K562 (cell line): ENCODE measurements around the gene EEFSEC. TPM values are rescaled to one million over a fixed set of nuclear protein-coding genes. Genes with fewer than 3 reads are reported as not detected.

Experiments used
- ATAC-seq: fragments of 200-7000 bp; cut with Tn5 transposase; 3 replicates; pipeline ENCODE4 v1.9.1; 2020; ENCODE audit warnings: moderate library complexity
- BruUV-seq: library from RNA; stranded (reverse); fragments of 400-500 nt; replicated peaks from 2 replicates; lab custom pipeline; 2021; lab: Mats Ljungman, UMichigan
- CTCF ChIA-PET: fragments of 300-600 bp; formaldehyde crosslinking; extraction: SDS; loops from one replicate; lab custom pipeline; 2021; ENCODE audit warnings: low intra/inter-chr PET ratio; lab: Yijun Ruan, JAX
- POLR2A ChIA-PET: fragments of 300-600, 350-650 bp; sonication (Branson Sonifier 250); formaldehyde crosslinking; extraction: SDS; loops from one replicate; lab custom pipeline; 2021; ENCODE audit warnings: antibody characterized with exemption, inconsistent platforms; lab: Yijun Ruan, JAX
- DNase-seq, 4 experiments: peaks; one replicate each; pipeline versions ENCODE4 v3.0.0 to v3.0.0-alpha.2; 2011 to 2018; ENCODE audit warnings: low spot score in 3 of 4, mixed read lengths in 3 of 4; ENCODE audit errors: extremely low read depth in 1 of 4
- FAIRE-seq: peaks from 2 replicates; lab custom pipeline; 2011; peaks lifted over from hg19 to GRCh38; lab: Jason Lieb, UNC
- H2AFZ ChIP-seq: 2 replicates; pipeline ENCODE4 v1.6.0; 2011; ENCODE audit warnings: low read depth, low read length, control low read depth, inconsistent platforms
- H3K27ac ChIP-seq: fragments of 200-600 bp; 3 replicates; pipeline ENCODE4 v1.8.0; 2011; ENCODE audit warnings: low read depth, mild to moderate bottlenecking, control low read depth, inconsistent platforms, low read length, moderate library complexity, mixed read lengths; ENCODE audit errors: extremely low read depth
- H3K27me3 ChIP-seq, 2 experiments: fragments of 300-600 bp in 1 of 2; 2 replicates in 1 of 2; 3 replicates in 1 of 2; pipeline versions ENCODE4 v1.6.0 to v1.8.0; 2011; ENCODE audit warnings: inconsistent platforms in 2 of 2, low read length in 2 of 2, mild to moderate bottlenecking in 1 of 2, mixed read lengths in 1 of 2, moderate library complexity in 1 of 2; ENCODE audit not compliant: control insufficient read depth in 2 of 2, insufficient read depth in 2 of 2
- H3K36me3 ChIP-seq: fragments of 300-600 bp; 3 replicates; pipeline ENCODE4 v1.8.0; 2011; ENCODE audit warnings: mild to moderate bottlenecking, low read length, inconsistent platforms; ENCODE audit not compliant: control insufficient read depth, insufficient read depth
- H3K4me1 ChIP-seq, 2 experiments: fragments of 200-600 bp in 1 of 2; replicated peaks in 1 of 2; 2 replicates in 1 of 2; 3 replicates in 1 of 2; pipeline versions ENCODE4 v1.5.1 to v1.8.0; 2011; ENCODE audit warnings: inconsistent platforms in 2 of 2, low read length in 2 of 2, mild to moderate bottlenecking in 1 of 2, mixed read lengths in 1 of 2, moderate library complexity in 1 of 2; ENCODE audit not compliant: control insufficient read depth in 2 of 2, insufficient read depth in 2 of 2
- H3K4me2 ChIP-seq: 2 replicates; pipeline ENCODE4 v1.6.1; 2011; ENCODE audit warnings: low read length, control low read depth, inconsistent platforms, mixed read lengths; ENCODE audit not compliant: insufficient read depth
- H3K4me3 ChIP-seq: fragments of 200-600 bp; sonication (generic), shearing (Covaris generic); 2 replicates; pipeline ENCODE4 v1.5.1; 2016; ENCODE audit warnings: control low read depth, inconsistent platforms
- H3K79me2 ChIP-seq: fragments of 200-600 bp; 3 replicates; pipeline ENCODE4 v1.8.0; 2011; ENCODE audit warnings: low read length, inconsistent platforms; ENCODE audit not compliant: control insufficient read depth, insufficient read depth
- H3K9ac ChIP-seq, 2 experiments: 2 replicates each; pipeline versions ENCODE4 v1.6.0 to v1.6.1; 2011; ENCODE audit warnings: low read depth in 2 of 2, low read length in 2 of 2, control low read depth in 1 of 2, inconsistent platforms in 1 of 2, mild to moderate bottlenecking in 1 of 2, mixed read lengths in 1 of 2; ENCODE audit not compliant: insufficient read depth in 1 of 2
- H3K9me1 ChIP-seq: one replicate; pipeline ENCODE4 v1.6.0; 2011; ENCODE audit warnings: inconsistent platforms, mild to moderate bottlenecking, low read length, moderate library complexity; ENCODE audit not compliant: control insufficient read depth, insufficient read depth
- H3K9me3 ChIP-seq: replicated peaks from 2 replicates; pipeline ENCODE4 v1.5.1; 2011; ENCODE audit warnings: low read depth, low read length, inconsistent platforms; ENCODE audit not compliant: control insufficient read depth, insufficient read depth
- H4K20me1 ChIP-seq: replicated peaks from 2 replicates; pipeline ENCODE4 v1.6.1; 2011; ENCODE audit warnings: low read length, inconsistent platforms, mixed read lengths; ENCODE audit not compliant: control insufficient read depth, insufficient read depth
- NBN ChIP-seq: fragments of 450-650 bp; IDR thresholded peaks from 2 replicates; pipeline ENCODE4 v1.6.1; 2016; ENCODE audit warnings: low read depth, mild to moderate bottlenecking
- NFIC ChIP-seq: fragments of 450-650 bp; IDR thresholded peaks from 2 replicates; pipeline ENCODE4 v1.6.1; 2017; ENCODE audit warnings: mild to moderate bottlenecking, inconsistent platforms
- WGBS: fragments of 100-300 bp; shearing (Covaris generic); methylation state at CpG from one replicate; pipeline ENCODE4 v1.1.6; 2016; ENCODE audit warnings: low coverage, mixed read lengths; ENCODE audit not compliant: insufficient coverage; ENCODE audit errors: missing lambda C conversion rate; 5-methylcytosine and 5-hydroxymethylcytosine counted together
- in situ Hi-C: fragments of 300-500 bp; cut with MboI; formaldehyde crosslinking; loops from 4 replicates; pipeline ENCODE4 v1.15.0; 2018; ENCODE audit warnings: inconsistent platforms, mixed read lengths
- intact Hi-C: fragments of 100-400 bp; cut with micrococcal nuclease; formaldehyde crosslinking; loops from 2 replicates; pipeline ENCODE4 v1.14.2; 2022
- polyA plus RNA-seq, 8 experiments: library from polyadenylated mRNA; depleted of rRNA in 4 of 8; stranded (reverse) in 5 of 8; unstranded in 3 of 8; fragments of >200 nt; fragmentation: Nextera tagmentation in 2 of 8; fragmentation: Illumina TruSeq in 1 of 8; extraction: Ambion mirVana in 2 of 8; extraction: Trizol in 1 of 8; gene quantifications; 2 replicates each; pipeline versions ENCODE4 v1.2.1 to v1.2.3, GENCODE V29; 2011 to 2014; ENCODE audit warnings: inconsistent platforms in 1 of 8, missing spikeins in 1 of 8
- total RNA-seq, 7 experiments: library from RNA; depleted of rRNA in 6 of 7; stranded (reverse); fragments of >200 nt in 6 of 7; fragmentation: Illumina TruSeq in 2 of 7; extraction: Trizol in 2 of 7; gene quantifications; 2 replicates each; pipeline versions ENCODE4 v1.2.1 to v1.2.3, GENCODE V29; 2011 to 2021; ENCODE audit warnings: low replicate concordance in 1 of 7
- TF ChIP-seq, protein P1 (sequence below): fragments of 450-650 bp; IDR thresholded peaks from 2 replicates; pipeline ENCODE4 v1.6.1; 2016; ENCODE audit warnings: mild to moderate bottlenecking, moderate library complexity
- TF ChIP-seq, protein P2 (sequence below): fragments of 450-650 bp; formaldehyde crosslinking; IDR thresholded peaks from 2 replicates; pipeline ENCODE4 v1.4.0; 2022; ENCODE audit warnings: mild to moderate bottlenecking, moderate library complexity
- TF ChIP-seq, protein P3 (sequence below): fragments of 250-450 bp; sonication (Bioruptor Pico); IDR thresholded peaks from 2 replicates; pipeline ENCODE4 v1.5.0; 2020; ENCODE audit warnings: mild to moderate bottlenecking, borderline replicate concordance

EEFSEC gene
- total and polyA plus RNA-seq, 9 of the 15 experiments (the other 6 are each of a cell fraction or from before 2014, with no cell fraction given) = 0.35 to 11.8 (median 7.7) TPM

DNA sequence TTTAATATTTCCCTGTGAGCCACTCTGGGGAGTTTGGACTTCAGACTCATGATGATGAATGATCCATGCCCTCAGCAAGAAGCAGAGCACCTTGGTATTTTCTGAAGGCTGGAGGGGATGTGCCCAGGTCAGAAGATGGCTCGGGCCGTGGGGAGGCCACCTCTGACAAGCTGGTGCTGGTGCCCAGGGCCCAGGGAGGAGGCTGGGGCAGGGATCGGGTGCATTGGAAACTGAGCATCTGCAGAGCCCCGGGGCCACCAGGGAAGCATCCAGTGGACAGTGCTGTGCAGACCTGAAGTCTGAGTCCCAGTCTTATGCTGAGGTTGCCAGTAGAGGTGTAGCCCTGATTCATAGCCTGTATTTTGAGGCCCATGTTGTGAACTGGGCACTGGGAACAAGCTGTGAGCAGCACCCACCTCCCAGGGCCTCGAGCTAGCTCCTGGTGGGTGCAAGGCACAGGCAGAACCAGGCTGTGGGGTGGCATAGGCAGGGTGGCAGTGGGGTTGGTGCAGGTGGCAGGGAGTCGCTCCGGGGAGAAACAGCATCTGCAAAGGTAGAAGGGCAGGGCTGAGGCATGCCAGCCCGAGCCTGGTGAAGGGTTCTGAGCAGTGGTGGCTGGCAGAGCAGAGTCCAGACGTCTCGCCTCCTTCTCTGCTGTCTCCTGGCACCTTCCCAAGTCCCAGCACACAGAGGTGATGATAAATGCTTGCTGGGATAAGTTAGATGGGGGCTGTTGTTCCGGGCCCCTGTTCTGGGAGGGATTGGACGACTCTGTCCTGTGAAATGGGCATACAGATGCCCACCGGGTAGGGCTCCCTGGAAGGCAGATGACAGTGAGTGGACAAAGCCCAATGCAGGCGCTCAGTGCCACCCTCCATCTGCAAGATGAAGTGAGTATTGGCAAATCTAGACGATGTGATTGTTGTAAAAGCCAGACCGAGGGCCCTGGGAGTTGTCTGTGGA lies 302.8 kb downstream of the EEFSEC start:
- Histone ChIP-seq H3K79me2 (no peaks in the 10 kb centered on the region), H3K4me3 (no peak overlapping the region), H2AFZ (no peak overlapping the region), H3K9me3 (no peaks in the 10 kb centered on the region), H4K20me1 (no peaks in the 10 kb centered on the region), H3K27ac (no peak overlapping the region), H3K9me1 (no peaks in the 10 kb centered on the region), H3K9ac (peak overlapping the region in 1 of 2 experiments; percentile 56; a peak in 1 of 4 replicates), H3K36me3 (no peaks in the 10 kb centered on the region), H3K27me3 (no peaks in the 10 kb centered on the region; a peak in 3 of 5 replicates), H3K4me2 (no peak overlapping the region), H3K4me1 (peaks cover 6 to 49% of the 10 kb centered on the region in 2 experiments; a peak in 3 of 5 replicates)
- no peak for FAIRE-seq
- intact Hi-C loops = no loop called here
- in situ Hi-C loops = no loop called here
- no TSS peak for BruUV-seq
- no peak for DNase-seq
- ATAC-seq = no peak
- TF ChIP-seq, protein P1, sequence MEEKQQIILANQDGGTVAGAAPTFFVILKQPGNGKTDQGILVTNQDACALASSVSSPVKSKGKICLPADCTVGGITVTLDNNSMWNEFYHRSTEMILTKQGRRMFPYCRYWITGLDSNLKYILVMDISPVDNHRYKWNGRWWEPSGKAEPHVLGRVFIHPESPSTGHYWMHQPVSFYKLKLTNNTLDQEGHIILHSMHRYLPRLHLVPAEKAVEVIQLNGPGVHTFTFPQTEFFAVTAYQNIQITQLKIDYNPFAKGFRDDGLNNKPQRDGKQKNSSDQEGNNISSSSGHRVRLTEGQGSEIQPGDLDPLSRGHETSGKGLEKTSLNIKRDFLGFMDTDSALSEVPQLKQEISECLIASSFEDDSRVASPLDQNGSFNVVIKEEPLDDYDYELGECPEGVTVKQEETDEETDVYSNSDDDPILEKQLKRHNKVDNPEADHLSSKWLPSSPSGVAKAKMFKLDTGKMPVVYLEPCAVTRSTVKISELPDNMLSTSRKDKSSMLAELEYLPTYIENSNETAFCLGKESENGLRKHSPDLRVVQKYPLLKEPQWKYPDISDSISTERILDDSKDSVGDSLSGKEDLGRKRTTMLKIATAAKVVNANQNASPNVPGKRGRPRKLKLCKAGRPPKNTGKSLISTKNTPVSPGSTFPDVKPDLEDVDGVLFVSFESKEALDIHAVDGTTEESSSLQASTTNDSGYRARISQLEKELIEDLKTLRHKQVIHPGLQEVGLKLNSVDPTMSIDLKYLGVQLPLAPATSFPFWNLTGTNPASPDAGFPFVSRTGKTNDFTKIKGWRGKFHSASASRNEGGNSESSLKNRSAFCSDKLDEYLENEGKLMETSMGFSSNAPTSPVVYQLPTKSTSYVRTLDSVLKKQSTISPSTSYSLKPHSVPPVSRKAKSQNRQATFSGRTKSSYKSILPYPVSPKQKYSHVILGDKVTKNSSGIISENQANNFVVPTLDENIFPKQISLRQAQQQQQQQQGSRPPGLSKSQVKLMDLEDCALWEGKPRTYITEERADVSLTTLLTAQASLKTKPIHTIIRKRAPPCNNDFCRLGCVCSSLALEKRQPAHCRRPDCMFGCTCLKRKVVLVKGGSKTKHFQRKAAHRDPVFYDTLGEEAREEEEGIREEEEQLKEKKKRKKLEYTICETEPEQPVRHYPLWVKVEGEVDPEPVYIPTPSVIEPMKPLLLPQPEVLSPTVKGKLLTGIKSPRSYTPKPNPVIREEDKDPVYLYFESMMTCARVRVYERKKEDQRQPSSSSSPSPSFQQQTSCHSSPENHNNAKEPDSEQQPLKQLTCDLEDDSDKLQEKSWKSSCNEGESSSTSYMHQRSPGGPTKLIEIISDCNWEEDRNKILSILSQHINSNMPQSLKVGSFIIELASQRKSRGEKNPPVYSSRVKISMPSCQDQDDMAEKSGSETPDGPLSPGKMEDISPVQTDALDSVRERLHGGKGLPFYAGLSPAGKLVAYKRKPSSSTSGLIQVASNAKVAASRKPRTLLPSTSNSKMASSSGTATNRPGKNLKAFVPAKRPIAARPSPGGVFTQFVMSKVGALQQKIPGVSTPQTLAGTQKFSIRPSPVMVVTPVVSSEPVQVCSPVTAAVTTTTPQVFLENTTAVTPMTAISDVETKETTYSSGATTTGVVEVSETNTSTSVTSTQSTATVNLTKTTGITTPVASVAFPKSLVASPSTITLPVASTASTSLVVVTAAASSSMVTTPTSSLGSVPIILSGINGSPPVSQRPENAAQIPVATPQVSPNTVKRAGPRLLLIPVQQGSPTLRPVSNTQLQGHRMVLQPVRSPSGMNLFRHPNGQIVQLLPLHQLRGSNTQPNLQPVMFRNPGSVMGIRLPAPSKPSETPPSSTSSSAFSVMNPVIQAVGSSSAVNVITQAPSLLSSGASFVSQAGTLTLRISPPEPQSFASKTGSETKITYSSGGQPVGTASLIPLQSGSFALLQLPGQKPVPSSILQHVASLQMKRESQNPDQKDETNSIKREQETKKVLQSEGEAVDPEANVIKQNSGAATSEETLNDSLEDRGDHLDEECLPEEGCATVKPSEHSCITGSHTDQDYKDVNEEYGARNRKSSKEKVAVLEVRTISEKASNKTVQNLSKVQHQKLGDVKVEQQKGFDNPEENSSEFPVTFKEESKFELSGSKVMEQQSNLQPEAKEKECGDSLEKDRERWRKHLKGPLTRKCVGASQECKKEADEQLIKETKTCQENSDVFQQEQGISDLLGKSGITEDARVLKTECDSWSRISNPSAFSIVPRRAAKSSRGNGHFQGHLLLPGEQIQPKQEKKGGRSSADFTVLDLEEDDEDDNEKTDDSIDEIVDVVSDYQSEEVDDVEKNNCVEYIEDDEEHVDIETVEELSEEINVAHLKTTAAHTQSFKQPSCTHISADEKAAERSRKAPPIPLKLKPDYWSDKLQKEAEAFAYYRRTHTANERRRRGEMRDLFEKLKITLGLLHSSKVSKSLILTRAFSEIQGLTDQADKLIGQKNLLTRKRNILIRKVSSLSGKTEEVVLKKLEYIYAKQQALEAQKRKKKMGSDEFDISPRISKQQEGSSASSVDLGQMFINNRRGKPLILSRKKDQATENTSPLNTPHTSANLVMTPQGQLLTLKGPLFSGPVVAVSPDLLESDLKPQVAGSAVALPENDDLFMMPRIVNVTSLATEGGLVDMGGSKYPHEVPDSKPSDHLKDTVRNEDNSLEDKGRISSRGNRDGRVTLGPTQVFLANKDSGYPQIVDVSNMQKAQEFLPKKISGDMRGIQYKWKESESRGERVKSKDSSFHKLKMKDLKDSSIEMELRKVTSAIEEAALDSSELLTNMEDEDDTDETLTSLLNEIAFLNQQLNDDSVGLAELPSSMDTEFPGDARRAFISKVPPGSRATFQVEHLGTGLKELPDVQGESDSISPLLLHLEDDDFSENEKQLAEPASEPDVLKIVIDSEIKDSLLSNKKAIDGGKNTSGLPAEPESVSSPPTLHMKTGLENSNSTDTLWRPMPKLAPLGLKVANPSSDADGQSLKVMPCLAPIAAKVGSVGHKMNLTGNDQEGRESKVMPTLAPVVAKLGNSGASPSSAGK = no peak
- TF ChIP-seq, protein P2, sequence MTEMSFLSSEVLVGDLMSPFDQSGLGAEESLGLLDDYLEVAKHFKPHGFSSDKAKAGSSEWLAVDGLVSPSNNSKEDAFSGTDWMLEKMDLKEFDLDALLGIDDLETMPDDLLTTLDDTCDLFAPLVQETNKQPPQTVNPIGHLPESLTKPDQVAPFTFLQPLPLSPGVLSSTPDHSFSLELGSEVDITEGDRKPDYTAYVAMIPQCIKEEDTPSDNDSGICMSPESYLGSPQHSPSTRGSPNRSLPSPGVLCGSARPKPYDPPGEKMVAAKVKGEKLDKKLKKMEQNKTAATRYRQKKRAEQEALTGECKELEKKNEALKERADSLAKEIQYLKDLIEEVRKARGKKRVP (CRISPR knock-in tag) = no peak
- TF ChIP-seq NFIC (peak; percentile 37; the same call in 1 of the 2 replicates), NBN (no peak)
- TF ChIP-seq, protein P3, sequence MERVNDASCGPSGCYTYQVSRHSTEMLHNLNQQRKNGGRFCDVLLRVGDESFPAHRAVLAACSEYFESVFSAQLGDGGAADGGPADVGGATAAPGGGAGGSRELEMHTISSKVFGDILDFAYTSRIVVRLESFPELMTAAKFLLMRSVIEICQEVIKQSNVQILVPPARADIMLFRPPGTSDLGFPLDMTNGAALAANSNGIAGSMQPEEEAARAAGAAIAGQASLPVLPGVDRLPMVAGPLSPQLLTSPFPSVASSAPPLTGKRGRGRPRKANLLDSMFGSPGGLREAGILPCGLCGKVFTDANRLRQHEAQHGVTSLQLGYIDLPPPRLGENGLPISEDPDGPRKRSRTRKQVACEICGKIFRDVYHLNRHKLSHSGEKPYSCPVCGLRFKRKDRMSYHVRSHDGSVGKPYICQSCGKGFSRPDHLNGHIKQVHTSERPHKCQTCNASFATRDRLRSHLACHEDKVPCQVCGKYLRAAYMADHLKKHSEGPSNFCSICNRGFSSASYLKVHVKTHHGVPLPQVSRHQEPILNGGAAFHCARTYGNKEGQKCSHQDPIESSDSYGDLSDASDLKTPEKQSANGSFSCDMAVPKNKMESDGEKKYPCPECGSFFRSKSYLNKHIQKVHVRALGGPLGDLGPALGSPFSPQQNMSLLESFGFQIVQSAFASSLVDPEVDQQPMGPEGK = no peak
- ChIA-PET POLR2A (interaction anchor here (0.8 to 1.6 kb wide), 2 partner anchors 14 to 18 kb away, joined by 3 read pairs; no protein-coding TSS in a partner anchor), CTCF (no interaction called here)
- WGBS = 20% methylated on average over 16 of the region's 16 CpGs
